Measurements from ENCODE around the gene MARCHF2. TPM values are rescaled to one million over a fixed set of nuclear protein-coding genes. Genes with fewer than 3 reads are reported as not detected.

MARCHF2 gene
- polyA plus RNA-seq, 1 donor from 2014 or later = 67.9 TPM

- Histone ChIP-seq H3F3A (ENCODE audit: insufficient read depth, low read length, poor library complexity, severe bottlenecking) (no peaks in the 10 kb centered on the region), H3K9ac (ENCODE audit: low read length) (no peak overlapping the region), H3K9me2 (ENCODE audit: insufficient read depth, low read length) (no peaks in the 10 kb centered on the region), H3K9me3 (ENCODE audit: low read length) (no peaks in the 10 kb centered on the region), H3K79me2 (replicated peaks; ENCODE audit: insufficient read depth, low read length) (peaks cover 3% of the 10 kb centered on the region), H2AFZ (ENCODE audit: low read depth, low read length) (no peak overlapping the region), H3K27ac (ENCODE audit: low read length) (no peak overlapping the region), H4K20me1 (ENCODE audit: insufficient read depth) (peaks cover 8% of the 10 kb centered on the region), H3K27me3 (ENCODE audit: insufficient read depth, low read depth, low read length) (no peaks in the 10 kb centered on the region), H3K4me2 (ENCODE audit: low read length) (no peak overlapping the region), H3K4me3 (ENCODE audit: low read length) (no peak overlapping the region), H3K36me3 (ENCODE audit: insufficient read depth, low read length) (peaks cover 12% of the 10 kb centered on the region)
- TF ChIP-seq EP300 (conservative IDR thresholded peaks at IDR 0.05; ENCODE audit: poor library complexity, severe bottlenecking) = no peak
- TF ChIP-seq, protein P1, sequence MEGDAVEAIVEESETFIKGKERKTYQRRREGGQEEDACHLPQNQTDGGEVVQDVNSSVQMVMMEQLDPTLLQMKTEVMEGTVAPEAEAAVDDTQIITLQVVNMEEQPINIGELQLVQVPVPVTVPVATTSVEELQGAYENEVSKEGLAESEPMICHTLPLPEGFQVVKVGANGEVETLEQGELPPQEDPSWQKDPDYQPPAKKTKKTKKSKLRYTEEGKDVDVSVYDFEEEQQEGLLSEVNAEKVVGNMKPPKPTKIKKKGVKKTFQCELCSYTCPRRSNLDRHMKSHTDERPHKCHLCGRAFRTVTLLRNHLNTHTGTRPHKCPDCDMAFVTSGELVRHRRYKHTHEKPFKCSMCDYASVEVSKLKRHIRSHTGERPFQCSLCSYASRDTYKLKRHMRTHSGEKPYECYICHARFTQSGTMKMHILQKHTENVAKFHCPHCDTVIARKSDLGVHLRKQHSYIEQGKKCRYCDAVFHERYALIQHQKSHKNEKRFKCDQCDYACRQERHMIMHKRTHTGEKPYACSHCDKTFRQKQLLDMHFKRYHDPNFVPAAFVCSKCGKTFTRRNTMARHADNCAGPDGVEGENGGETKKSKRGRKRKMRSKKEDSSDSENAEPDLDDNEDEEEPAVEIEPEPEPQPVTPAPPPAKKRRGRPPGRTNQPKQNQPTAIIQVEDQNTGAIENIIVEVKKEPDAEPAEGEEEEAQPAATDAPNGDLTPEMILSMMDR (IDR thresholded peaks at IDR 0.05; ENCODE audit: poor library complexity, severe bottlenecking) = no peak
- no peak for TF ChIP-seq RAD21 (conservative IDR thresholded peaks at IDR 0.05)
- no peak for TF ChIP-seq TAF1 (IDR thresholded peaks at IDR 0.05; ENCODE audit: low read depth)
- TF ChIP-seq SMC3 (conservative IDR thresholded peaks at IDR 0.05; ENCODE audit: poor library complexity) = no peak
- no peak for TF ChIP-seq POLR2AphosphoS5 (IDR thresholded peaks at IDR 0.05)
- TF ChIP-seq EZH2 (IDR thresholded peaks at IDR 0.05; ENCODE audit: borderline replicate concordance, insufficient read depth, low read length, poor library complexity, severe bottlenecking) = no peak
- TF ChIP-seq MXI1 (conservative IDR thresholded peaks at IDR 0.05; ENCODE audit: poor library complexity, severe bottlenecking) = no peak
- TF ChIP-seq, protein P2, sequence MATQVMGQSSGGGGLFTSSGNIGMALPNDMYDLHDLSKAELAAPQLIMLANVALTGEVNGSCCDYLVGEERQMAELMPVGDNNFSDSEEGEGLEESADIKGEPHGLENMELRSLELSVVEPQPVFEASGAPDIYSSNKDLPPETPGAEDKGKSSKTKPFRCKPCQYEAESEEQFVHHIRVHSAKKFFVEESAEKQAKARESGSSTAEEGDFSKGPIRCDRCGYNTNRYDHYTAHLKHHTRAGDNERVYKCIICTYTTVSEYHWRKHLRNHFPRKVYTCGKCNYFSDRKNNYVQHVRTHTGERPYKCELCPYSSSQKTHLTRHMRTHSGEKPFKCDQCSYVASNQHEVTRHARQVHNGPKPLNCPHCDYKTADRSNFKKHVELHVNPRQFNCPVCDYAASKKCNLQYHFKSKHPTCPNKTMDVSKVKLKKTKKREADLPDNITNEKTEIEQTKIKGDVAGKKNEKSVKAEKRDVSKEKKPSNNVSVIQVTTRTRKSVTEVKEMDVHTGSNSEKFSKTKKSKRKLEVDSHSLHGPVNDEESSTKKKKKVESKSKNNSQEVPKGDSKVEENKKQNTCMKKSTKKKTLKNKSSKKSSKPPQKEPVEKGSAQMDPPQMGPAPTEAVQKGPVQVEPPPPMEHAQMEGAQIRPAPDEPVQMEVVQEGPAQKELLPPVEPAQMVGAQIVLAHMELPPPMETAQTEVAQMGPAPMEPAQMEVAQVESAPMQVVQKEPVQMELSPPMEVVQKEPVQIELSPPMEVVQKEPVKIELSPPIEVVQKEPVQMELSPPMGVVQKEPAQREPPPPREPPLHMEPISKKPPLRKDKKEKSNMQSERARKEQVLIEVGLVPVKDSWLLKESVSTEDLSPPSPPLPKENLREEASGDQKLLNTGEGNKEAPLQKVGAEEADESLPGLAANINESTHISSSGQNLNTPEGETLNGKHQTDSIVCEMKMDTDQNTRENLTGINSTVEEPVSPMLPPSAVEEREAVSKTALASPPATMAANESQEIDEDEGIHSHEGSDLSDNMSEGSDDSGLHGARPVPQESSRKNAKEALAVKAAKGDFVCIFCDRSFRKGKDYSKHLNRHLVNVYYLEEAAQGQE (IDR thresholded peaks at IDR 0.05; ENCODE audit: borderline replicate concordance) = no peak
Observed at GRCh38 chr19:8486661-8487136, 73.6 kb downstream of the MARCHF2 start.

DNA sequence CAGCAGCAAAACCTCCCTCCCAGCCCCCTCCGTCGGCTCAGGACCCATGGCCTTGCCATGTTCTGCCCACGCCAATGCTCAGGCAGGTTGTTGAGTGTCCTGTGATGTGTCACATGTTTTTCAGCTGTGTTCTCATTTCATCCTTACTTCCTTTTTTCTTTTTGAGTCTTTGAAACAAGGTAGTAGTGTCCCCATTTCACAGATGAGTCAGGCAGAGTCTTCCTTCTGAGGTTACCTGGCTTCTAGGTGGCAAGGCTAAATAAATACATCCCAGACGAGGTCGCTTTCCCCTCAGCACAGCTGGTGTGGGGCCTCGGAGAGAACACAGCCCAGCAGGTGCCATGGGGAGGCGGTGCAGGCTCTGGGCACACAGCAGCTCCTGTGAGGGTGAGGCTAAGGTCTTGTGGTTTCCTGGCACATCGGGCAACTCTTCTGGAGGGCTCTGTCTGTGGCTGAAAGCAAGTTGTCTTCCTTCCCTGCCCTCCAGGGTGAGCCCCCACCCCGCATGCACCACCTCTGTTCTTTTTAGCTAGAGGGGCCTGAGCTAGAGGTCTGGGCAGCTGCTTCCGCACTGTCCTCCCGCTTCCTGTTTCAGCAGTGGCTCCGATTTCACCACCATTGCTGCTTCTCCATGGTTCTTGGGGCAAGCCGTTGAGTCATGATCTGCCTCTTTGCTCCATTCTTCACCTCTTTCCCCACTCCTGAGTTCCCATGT lies 74.2 kb downstream of the MARCHF2 start:
- H3K4me2 ChIP-seq (ENCODE audit: low read length) = no peak overlapping the region
- peaks cover 8% of the 10 kb centered on the region for H4K20me1 ChIP-seq (ENCODE audit: insufficient read depth)
- H3K36me3 ChIP-seq (ENCODE audit: insufficient read depth, low read length) = peaks cover 12% of the 10 kb centered on the region

More for the DNA sequence above, 74.2 kb downstream of the MARCHF2 start:
- TF ChIP-seq MXI1 (conservative IDR thresholded peaks at IDR 0.05; ENCODE audit: poor library complexity, severe bottlenecking) (no peak), TAF1 (IDR thresholded peaks at IDR 0.05; ENCODE audit: low read depth) (no peak)
- TF ChIP-seq, protein P1 (IDR thresholded peaks at IDR 0.05; ENCODE audit: poor library complexity, severe bottlenecking) = no peak
- no peak overlapping the region for H3K27ac ChIP-seq (ENCODE audit: low read length)
- H3K9me2 ChIP-seq (ENCODE audit: insufficient read depth, low read length) = no peaks in the 10 kb centered on the region
- no peaks in the 10 kb centered on the region for H3K27me3 ChIP-seq (ENCODE audit: insufficient read depth, low read depth, low read length)
- H3K79me2 ChIP-seq (replicated peaks; ENCODE audit: insufficient read depth, low read length) = peaks cover 3% of the 10 kb centered on the region
- no peak overlapping the region for H3K4me3 ChIP-seq (ENCODE audit: low read length)
- H2AFZ ChIP-seq (ENCODE audit: low read depth, low read length) = no peak overlapping the region
- H3K9ac ChIP-seq (ENCODE audit: low read length) = no peak overlapping the region
- no peaks in the 10 kb centered on the region for H3F3A ChIP-seq (ENCODE audit: insufficient read depth, low read length, poor library complexity, severe bottlenecking)
- H3K9me3 ChIP-seq (ENCODE audit: low read length) = no peaks in the 10 kb centered on the region

All from neural cell (in vitro differentiated cells).